ENCODE measurements around the gene TTC7B.

The TTC7B gene

DNA sequence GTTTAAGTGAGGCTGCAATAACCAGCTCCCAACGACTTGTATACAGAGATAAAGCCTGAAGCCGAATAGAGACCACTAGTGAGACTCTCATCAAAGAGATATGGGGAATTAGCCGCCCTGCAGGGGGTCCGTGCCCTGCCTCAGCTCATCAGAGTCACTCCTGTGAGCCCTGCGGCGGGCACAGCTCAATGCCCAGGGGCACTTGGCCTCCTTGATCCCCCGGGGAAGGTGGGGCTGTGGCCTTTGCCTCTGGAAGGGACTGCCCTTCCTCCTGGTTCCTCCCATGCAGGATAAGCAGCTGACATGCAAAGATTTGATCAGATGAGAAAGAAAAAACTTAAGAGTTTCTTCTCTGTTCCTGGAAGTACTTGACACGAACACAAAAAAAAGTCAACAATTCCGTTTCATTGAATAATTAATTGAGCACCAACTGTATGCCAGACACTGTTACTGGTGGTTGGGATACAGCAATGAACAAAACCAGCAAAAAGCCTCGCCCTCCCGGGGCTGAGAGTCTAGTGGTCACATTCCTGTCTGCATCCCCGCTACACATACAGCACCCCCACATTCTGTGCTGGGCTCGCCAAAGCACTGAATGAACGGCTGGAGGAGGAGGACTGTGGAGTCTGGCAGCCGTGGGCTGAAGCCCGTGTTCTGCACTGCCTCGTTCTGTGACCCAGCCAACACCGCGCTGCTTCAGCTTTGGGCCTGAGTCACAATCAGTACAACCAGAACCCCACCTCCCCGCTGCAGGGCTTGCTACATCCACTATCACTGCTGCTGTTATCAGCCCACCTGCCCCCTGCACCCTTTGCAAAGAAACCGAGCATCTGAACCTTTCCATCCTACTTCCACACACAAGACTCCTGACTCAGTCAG is 10.3 kb downstream of the TTC7B start:
- DNase-seq (ENCODE audit: low read depth) = no peak

DNA sequence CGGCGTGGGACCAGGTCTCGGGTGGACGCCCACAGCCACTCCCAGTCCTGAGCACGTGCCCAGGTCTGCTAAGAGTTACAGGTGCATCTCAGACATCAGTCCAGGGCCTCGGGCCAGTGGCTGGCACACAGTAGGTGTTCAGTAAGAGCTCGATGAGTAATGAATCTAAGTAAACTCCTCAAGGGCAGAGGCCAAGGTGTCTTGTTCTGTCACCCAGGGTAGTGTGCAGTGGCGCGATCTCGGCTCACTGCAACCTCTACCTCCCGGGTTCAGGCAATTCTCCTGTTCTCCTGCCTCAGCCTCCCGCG is 11.2 kb downstream of the TTC7B start:
- DNase-seq (ENCODE audit: low read depth) = no peak

DNA sequence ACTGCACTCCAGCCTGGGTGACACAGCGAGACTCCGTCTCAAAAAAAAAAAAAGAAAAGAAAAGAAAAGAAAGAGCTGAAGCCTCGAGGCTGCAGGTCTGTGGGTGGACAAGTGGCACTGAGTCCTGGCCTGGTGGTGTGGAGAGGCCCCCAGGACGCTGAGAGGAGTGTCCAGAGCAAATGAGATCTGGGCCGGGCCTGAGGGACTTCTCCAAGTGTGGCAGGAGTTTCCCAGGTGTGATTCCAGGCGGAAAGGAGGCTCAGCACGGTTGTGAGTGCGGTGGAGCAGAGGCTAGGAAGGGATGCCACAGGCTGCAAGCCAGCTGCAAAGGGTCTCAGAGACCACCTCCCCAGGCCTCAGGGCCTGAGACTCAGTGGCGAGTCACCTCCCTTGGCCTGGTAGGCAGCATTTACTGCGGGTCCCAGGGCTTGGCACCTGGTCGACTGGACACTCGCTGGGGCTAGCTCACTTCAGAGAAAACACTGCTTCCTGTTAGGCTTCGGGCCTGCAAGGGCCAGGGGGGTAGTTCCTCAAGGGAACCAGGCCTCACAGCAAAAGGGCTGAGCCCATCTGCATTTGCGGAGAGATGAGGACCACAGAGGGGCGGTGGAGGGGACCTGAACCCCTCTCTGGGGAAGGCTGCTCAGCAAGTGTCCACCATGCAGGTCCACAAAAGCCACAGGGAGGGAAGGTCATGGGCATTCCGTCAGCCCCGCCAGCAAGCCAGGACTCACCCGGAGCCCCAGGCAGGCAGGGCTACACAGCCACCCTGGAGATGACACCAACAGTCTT is 11.7 kb downstream of the TTC7B start:
- DNase-seq (ENCODE audit: low read depth) = no peak

DNA sequence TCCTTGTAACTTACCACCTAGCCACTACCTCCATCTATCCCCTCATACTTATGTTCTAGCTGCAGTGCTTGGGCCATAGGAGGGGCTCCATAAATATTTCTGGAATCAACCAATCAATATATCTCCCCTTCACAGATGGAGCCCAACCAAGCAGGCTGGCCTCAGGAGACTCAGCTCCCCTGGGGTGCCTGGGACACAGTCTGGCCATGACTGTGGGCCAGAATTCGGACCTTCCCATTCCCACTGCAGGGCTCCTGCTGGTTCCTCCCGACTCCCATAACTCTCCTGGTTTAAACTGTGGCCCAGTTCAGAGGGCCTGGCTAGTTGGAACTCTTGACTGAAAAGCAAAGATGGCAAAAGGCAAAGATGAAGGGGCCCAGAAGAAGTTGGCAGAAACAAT is 13.0 kb downstream of the TTC7B start:
- no peak for DNase-seq (ENCODE audit: low read depth)

DNA sequence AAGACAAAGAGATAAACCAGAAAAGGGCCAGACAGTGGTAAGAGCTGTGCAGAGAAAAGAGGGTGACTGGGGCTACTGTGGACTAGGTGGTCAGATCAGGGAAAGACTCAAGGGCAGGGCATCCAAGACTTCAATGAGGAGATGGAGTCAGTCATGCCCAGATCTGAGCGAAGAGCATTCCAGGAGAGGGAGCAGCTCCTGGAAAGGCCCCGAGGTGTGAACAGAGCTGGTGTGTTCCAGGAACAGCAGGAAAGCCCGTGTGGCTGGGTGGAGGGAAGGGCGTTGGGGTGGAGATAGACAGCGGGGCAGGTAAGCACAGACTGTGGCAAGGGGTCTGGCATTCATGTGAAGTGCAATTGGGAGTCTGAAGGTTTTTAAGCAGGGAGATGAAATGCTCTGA is 16.8 kb downstream of the TTC7B start:
- no peak for DNase-seq (ENCODE audit: low read depth)

DNA sequence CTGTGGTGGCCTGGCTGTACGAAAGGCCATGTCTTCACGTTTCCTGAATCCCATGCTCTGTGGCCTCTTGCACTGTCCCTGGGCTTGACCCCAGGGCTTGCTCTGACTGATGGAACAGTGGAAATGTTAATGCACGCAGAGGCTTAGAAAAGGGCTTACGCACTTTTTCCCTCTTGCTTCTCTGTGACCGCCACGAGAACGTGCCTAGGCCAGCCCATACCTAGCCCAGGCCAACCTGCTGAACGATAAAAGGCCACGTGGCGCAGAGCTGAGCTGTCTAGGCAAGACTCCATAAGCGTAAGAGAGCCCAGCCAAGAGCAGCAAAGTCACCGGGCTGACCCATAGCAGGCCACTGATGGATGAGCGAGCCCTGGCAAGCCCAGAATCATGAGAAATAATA is 18.3 kb downstream of the TTC7B start:
- no peak for DNase-seq (ENCODE audit: low read depth)

DNA sequence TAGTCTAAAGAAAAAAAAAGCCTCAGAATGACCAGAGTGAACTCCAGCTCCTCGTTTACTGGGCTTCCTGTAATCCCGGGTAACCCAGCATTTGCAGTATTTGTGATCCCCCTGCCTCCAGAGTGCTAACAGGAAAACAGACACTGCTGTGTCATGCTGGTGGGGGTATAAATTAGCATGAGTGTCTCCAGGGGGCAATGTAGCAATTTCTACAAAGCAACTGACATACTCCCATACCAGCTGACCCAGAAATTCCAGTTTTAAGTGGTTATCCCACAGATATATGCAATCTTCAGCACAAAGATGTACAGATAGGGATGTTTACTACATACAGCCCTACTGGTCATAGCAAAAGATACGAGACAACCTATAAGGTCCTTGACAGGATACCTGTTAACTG is 18.8 kb downstream of the TTC7B start:
- DNase-seq (ENCODE audit: low read depth) = no peak

DNA sequence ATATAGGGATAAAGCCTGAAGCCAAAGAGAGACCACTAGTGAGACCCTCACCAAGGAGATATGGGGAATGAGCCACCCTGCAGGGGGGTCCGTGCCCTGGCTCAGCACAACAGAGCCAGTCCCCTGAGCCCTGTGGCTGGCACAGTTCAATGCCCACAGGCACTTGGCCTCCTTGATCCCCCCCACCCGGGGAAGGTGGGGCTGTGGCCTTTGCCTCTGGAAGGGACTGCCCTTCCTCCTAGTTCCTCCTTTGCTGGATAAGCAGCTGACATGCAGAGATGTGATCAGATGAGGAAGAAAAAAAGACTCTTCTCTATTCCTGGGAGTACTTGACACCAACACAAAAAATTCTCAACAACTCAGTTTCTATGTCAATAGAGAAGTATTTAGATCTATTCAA is 19.9 kb downstream of the TTC7B start:
- DNase-seq (ENCODE audit: low read depth) = no peak

DNA sequence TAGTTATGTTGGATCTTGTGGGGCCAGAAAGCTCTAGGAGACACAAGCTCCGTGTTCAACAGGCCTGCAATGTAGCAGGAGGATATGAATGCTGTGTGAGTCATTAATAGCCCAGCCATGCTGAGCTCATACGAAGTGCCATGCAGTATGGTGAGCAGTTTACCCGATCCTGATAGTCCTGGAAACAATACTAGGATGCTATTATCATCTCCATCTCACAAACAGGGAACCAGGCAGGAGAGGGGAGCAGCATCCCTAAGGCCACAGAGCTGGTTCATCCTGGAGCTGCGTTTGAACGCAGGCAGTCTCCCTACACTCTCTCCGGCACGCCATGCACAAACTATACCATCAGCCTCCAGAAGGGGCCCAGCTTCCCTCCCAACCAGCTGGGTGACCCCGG is 20.5 kb downstream of the TTC7B start:
- no peak for DNase-seq (ENCODE audit: low read depth)

DNA sequence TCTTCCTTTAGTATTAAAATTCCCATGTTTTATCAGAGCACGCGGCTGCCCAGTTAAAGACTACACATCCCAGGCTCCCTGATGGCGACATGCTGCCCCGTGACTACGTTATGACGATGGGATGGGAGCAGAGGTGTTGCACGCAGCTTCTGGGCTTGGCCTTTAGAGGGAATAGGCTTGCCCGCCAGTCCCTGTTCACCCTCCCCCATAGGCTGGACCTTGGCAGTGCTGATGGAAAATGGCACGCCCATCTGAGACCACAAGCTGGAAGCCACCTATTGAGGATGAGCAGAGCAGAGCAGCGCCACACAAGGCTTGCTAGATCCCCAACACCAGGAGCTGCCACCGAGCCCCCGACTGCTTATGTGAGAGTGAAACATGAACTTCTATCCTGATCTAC is 24.7 kb downstream of the TTC7B start:
- DNase-seq (ENCODE audit: low read depth) = no peak

DNA sequence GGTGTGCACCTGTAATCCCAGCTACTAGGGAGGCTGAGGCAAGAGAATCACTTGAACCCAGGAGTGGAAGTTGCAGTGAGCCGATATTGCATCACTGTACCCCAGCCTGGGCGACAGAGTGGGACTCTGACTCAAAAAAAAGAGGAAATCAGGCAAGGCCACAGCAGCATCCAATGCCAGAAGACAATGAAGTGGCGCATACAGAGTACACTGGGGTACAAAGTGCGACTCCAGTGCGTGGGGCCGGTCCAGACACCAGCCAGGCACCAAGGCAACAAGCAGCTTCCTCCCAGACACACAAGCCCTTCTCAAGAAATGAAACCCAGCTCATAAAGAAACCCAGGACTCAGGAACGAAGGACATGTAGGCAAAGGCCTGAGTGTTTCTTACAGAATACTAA is 28.2 kb downstream of the TTC7B start:
- no peak for DNase-seq (ENCODE audit: low read depth)

DNA sequence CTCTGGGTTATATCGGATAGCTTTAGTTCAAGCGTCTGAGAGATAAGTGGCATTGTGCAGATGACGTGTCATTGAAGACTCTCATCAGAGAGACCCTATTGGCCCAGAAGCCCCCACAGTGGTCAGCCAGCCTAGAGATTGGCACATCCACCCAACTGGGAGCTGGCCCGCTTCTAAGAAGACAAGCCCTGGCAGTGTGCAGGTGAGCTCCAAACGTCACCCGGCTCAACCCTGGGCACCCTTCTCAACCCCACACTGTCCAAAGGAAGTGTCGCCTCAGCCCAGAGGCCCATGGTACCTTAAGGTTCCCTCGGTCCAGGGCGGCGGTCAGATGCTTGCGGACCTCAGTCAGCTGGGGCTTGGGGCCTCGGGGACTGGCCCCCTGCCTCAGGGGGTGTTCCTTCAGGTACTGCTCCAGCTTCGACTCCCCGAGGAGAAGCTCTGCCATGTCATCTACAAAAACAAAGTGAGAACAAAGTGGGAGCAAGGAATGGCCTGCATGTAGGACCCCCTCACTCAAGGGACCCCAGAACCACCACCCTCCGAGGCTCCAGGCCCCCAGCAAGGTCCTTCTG is 30.3 kb downstream of the TTC7B start:
- no peak for DNase-seq (ENCODE audit: low read depth)

DNA sequence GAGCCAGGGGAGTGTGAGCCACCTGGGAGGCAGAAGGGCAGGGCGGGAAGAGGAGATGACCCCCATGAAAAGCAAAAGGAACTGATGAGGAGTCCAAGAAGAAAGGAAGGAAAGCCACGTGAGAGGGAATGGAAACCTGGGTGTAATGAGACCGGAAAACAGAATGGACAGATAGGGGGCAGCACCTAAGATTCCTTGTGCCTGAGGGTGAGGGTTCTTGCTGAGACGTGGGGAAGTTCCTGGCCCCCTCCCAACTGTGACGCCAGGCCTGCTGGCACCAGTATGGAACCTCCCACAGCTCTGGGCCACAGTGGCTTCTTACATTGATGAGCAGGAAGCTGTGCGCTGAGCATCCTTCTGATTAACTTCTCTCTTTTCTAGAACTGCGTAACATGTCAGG is 30.8 kb downstream of the TTC7B start:
- no peak for DNase-seq (ENCODE audit: low read depth)

DNA sequence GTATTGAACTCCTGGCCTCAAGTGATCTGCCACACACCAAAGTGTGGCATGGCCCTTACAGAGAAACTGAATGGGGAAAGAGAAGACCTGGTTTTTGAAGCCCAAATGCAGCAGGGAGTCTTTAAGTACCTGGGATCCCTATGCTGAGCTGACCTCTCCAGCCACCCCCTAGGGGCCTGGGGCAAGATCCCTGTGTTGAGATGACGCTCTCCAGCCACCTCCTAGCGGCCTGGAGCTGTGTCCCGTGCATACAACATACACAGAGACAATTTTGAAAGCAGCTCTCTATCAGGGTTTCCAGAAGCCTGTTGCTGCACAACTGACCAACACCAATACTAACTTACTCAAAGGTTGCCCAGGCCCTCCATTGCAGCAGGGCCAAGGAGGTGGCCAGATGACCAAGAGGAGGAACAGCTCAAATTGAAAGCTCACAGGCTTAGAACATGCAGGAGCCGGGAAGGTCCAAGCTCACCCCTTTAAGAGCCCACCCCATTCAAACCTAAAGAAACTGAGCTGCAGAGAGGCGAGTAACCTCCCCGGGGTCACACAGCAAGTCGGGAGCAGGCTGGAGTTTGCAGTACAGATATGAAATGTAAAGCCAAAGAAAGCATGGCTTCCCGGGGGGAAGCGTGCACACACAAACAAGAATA is 31.5 kb downstream of the TTC7B start:
- no peak for DNase-seq (ENCODE audit: low read depth)

DNA sequence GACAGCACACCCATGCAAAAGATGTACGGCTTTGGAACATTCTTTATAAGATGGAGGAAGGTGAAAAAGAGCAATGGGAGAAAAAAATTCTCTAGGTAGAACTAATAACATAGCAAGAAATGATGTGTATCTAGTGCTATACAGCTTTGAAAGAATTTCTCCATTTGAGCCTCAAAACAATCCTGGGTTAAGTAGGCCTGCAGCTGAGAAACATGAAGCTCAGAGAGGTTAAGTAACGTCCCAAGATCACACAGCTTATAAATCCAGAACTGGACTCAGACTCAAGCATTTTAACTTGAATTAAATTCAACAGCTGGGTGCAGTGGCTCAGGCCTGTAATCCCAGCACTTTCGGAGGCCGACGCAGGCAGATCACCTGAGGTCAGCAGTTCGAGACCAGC is 32.9 kb downstream of the TTC7B start:
- DNase-seq (ENCODE audit: low read depth) = no peak

DNA sequence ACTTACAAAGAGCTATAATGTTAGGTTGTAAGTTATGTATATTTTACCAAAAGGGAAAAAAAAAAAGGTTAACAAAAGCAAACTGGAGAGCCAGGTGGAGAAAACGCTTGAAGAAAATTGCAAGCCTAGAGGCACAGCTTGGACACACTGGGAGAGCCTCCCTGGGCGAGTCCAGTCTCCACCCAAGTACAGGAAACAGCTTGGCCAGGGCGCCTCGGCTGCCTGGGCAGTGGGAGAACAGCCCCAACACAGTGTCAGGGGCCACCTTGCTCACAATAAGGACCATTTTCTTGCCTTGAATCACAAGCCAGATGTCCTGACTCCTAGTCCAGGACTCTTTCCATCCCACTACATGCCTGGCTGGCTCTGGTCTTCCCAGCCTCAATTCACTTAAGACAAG is 33.3 kb downstream of the TTC7B start:
- DNase-seq (ENCODE audit: low read depth) = no peak

DNA sequence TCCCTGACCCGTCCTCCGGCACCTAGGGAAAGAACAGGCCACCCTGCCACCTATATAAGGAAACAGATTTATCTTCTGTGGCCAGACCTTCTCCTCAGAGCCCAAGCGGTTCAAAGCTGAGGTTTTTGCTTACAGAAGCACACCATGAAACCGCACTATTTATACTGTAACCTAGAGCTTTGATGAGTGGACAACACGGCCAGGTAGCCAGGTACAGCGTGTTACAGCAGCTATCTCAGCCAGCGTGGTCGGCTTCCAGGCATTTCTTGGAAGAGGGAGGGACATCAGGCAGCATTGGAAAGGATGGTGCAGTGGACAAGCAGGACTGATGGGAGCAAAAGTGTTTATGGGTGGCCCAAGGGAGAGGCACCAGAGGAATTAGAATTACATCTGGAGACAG is 34.4 kb downstream of the TTC7B start:
- no peak for DNase-seq (ENCODE audit: low read depth)

DNA sequence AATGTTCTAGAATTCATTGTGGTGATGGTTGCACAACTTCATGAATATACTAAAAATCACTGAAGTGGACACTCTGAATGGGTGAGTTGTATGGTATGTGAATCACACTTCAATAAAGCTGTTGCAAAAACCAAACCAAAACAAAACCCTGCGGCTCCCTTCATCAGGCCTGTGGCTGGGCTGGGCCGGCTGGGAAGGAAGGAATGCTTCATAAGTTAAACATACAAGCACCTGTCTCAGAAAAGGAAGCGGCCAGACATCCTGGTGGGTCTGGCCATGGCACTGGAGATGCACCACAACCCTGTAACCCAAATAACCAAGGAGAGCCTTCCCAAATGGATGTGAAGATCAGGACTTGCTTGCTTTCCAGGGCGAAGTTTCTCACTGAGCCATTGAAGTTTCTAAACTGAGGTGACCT is 34.9 kb downstream of the TTC7B start:
- no peak for DNase-seq (ENCODE audit: low read depth)

DNA sequence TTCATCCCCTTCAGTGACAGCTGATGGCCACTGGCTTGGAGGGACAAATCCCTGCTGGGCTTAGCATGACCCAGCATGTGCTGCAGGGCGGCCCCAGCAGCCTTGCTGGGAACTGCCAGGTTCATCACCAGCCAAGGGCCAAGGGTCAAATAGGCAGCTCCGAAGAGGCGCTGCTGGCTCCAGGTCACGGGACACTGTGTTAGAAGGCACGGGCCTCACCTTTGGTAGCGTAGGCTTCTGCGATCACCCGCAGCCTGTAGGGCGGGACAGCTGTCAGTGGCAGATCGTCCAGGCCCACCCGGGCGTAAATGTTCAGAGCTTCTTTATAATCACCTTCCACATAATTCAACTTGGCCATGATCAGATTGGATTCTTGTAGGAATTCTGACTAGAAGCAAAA is 35.7 kb downstream of the TTC7B start:
- no peak for DNase-seq (ENCODE audit: low read depth)

DNA sequence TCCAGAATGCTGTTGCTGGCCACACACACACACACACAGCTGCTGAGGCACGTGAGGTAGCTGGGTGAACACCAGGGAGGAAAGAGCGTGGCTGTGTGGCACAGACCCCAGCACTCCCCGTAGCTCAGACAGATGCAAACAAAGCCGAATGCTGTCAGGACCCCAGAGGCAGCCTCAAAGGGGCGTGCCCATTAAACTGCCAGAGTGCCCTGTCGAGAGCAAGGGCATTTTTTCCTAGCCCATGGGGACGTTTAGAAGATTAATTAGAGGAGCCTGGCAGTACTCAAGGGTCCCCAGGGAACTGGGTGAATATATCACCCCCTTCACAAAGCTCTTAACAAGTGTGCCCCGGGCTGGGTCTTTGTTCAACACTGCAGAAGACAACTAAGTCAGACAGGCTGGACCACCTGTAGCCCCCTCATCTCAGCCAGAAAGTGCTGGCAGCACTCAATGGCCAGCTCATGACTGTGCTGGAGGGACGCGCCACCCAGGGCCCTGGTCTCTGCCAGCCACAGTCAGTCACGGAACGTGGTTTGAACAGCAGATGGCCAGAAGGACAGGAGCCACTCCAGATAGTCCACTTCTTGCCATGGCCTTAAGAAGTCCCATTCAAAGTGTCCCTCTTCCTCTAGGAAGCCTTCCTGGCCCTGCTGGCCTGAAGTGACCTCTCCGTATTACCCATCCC is 37.5 kb downstream of the TTC7B start:
- DNase-seq (ENCODE audit: low read depth) = no peak

DNA sequence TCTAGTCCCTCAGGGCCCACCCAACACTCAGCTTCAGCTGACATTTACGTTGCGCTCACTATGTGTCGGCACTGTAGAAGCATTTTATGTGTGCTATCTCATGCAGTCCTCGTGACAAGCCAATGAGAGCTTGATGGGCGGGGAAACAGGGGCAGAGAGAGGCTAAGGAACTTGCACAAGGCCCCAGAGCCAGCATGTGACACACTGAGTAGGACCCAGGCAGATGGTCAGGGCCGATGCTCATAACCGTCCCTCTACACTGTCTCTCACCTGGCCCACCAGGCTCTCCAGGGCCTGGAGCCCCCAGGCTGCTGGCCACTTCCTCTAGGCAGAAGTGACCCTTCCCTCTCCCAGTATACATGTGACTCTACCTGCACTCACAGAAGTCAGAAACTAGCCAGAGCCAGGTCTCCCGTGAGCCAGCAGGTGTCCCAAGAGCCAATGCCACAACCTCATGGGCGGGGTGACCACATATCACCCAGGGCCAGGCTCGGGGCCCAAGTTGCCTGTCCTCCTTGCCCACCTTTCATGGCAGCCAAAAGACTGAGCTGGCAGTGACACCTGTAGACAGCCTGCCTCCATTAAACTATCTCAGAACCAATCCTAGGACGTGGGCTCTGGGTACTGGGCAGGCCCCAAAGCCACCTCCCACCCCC is 38.3 kb downstream of the TTC7B start:
- DNase-seq (ENCODE audit: low read depth) = no peak

DNA sequence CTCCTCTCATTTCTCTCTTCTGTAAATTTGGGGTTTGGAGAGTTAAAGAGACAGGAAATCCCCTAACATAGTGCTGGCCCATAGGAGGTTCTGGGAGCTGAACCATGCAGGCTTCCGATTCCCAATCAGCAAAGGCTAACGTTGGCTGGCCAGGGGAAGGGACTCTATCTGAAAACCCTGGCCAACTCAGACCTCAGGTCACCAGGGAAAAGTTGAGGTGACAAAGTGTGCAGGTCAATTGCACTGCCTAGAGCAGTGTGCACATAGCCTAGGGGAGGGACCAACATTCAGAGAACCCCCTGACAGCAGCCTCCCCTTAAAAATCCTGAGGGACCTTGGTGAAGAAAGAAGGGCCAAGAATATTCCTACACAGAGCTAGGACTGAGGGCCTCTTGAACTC is 38.9 kb downstream of the TTC7B start:
- no peak for DNase-seq (ENCODE audit: low read depth)

All from T-helper 22 cell (primary cell).